ENCODE measurements around the gene TAF1. TPM values are rescaled to one million over a fixed set of nuclear protein-coding genes. Genes with fewer than 3 reads are reported as not detected.

TAF1 gene
- polyA plus RNA-seq, 1 donor (not counting 4 experiments of a cell fraction or from before 2014, with no cell fraction given) = 13.3 TPM

- dilution Hi-C loops (cut with MboI; ENCODE audit: extremely low pct_ligation_motif_present, low sequenced_read_pairs) = no loop called here
These were observed 66.6 kb downstream of the TAF1 start for GRCh38 chrX:71432733-71433132.

DNA sequence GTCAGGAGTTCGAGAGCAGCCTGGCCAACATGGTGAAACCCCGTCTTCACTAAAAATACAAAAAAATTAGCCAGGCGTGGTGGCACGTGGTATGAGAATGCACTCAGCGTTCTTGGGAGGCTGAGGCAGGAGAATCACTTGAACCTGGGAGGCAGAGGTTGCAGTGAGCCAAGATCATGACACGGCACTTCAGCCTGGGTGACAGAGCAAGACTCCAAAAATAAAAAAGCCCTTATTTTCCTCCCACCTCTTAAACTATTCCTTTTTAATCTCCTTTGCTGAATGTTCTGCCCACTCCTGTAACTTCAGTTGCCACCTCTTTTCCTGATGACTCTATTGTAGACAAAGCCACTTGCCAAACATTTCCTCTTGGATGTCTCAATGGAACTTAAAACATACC is 72.6 kb downstream of the TAF1 start:
- FAIRE-seq (no peak), DNase-seq (ENCODE audit: low read depth, low spot score) (no peak)
- no peaks in the 10 kb centered on the region for H3K4me1 ChIP-seq (ENCODE audit: control insufficient read depth, extremely low read depth, insufficient read depth, low read length)
- no peak overlapping the region for H3K4me2 ChIP-seq (ENCODE audit: control insufficient read depth, extremely low read depth, insufficient read depth, low read depth, low read length)
- H3K9me3 ChIP-seq (ENCODE audit: control insufficient read depth, low read depth, low read length) = no peaks in the 10 kb centered on the region
- H2AFZ ChIP-seq (ENCODE audit: control insufficient read depth, low read length) = no peak overlapping the region
- H3K36me3 ChIP-seq (ENCODE audit: control insufficient read depth in 2 of 2, extremely low read depth in 1 of 2, insufficient read depth in 2 of 2, low read length in 2 of 2) = no peaks in the 10 kb centered on the region
- H3K79me2 ChIP-seq (ENCODE audit: control insufficient read depth, insufficient read depth, low read length) = no peaks in the 10 kb centered on the region
- no peaks in the 10 kb centered on the region for H3K9me1 ChIP-seq (ENCODE audit: control insufficient read depth, extremely low read depth, insufficient read depth, low read length)
- TF ChIP-seq, protein P1, sequence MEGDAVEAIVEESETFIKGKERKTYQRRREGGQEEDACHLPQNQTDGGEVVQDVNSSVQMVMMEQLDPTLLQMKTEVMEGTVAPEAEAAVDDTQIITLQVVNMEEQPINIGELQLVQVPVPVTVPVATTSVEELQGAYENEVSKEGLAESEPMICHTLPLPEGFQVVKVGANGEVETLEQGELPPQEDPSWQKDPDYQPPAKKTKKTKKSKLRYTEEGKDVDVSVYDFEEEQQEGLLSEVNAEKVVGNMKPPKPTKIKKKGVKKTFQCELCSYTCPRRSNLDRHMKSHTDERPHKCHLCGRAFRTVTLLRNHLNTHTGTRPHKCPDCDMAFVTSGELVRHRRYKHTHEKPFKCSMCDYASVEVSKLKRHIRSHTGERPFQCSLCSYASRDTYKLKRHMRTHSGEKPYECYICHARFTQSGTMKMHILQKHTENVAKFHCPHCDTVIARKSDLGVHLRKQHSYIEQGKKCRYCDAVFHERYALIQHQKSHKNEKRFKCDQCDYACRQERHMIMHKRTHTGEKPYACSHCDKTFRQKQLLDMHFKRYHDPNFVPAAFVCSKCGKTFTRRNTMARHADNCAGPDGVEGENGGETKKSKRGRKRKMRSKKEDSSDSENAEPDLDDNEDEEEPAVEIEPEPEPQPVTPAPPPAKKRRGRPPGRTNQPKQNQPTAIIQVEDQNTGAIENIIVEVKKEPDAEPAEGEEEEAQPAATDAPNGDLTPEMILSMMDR (optimal IDR thresholded peaks at IDR 0.05 in 1 of 3, IDR thresholded peaks at IDR 0.05 in 1 of 3, conservative IDR thresholded peaks at IDR 0.05 in 1 of 3; ENCODE audit: extremely low read depth in 1 of 3, insufficient read depth in 2 of 3, low read length in 3 of 3) = no peak
- TF ChIP-seq EZH2 (IDR thresholded peaks at IDR 0.05; ENCODE audit: low read length) = no peak
- no peak overlapping the region for H3K9ac ChIP-seq (ENCODE audit: control insufficient read depth, extremely low read depth, insufficient read depth, low read length)
- no peaks in the 10 kb centered on the region for H4K20me1 ChIP-seq (ENCODE audit: control insufficient read depth, extremely low read depth, insufficient read depth, low read length)
- no peaks in the 10 kb centered on the region for H3K27me3 ChIP-seq (ENCODE audit: control insufficient read depth, extremely low read depth, insufficient read depth, low read length)
- dilution Hi-C loops (cut with MboI; ENCODE audit: extremely low pct_ligation_motif_present, low sequenced_read_pairs) = no loop called here
- H3K27ac ChIP-seq (ENCODE audit: control insufficient read depth, insufficient read depth, low read length) = no peak overlapping the region
- no peak overlapping the region for H3K4me3 ChIP-seq (ENCODE audit: control insufficient read depth in 2 of 3, extremely low read depth in 1 of 3, insufficient read depth in 2 of 3, low read depth in 1 of 3, low read length in 3 of 3)

More at GRCh38 chrX:71432733-71433132, 66.6 kb downstream of the TAF1 start:
- Histone ChIP-seq H3K27me3 (ENCODE audit: control insufficient read depth, extremely low read depth, insufficient read depth, low read length) (no peaks in the 10 kb centered on the region), H3K9ac (ENCODE audit: control insufficient read depth, extremely low read depth, insufficient read depth, low read length) (no peak overlapping the region), H4K20me1 (ENCODE audit: control insufficient read depth, extremely low read depth, insufficient read depth, low read length) (no peaks in the 10 kb centered on the region), H3K4me3 (ENCODE audit: control insufficient read depth in 2 of 3, extremely low read depth in 1 of 3, insufficient read depth in 2 of 3, low read depth in 1 of 3, low read length in 3 of 3) (no peak overlapping the region), H2AFZ (ENCODE audit: control insufficient read depth, low read length) (no peak overlapping the region), H3K27ac (ENCODE audit: control insufficient read depth, insufficient read depth, low read length) (no peak overlapping the region), H3K9me1 (ENCODE audit: control insufficient read depth, extremely low read depth, insufficient read depth, low read length) (no peaks in the 10 kb centered on the region), H3K79me2 (ENCODE audit: control insufficient read depth, insufficient read depth, low read length) (no peaks in the 10 kb centered on the region), H3K36me3 (ENCODE audit: control insufficient read depth in 2 of 2, extremely low read depth in 1 of 2, insufficient read depth in 2 of 2, low read length in 2 of 2) (peaks cover 0 to 2% of the 10 kb centered on the region in 2 experiments), H3K4me2 (ENCODE audit: control insufficient read depth, extremely low read depth, insufficient read depth, low read depth, low read length) (no peak overlapping the region), H3K4me1 (ENCODE audit: control insufficient read depth, extremely low read depth, insufficient read depth, low read length) (no peaks in the 10 kb centered on the region), H3K9me3 (ENCODE audit: control insufficient read depth, low read depth, low read length) (no peaks in the 10 kb centered on the region)
- DNase-seq (ENCODE audit: low read depth, low spot score) (no peak), FAIRE-seq (no peak)
- TF ChIP-seq, protein P1 (optimal IDR thresholded peaks at IDR 0.05 in 1 of 3, IDR thresholded peaks at IDR 0.05 in 1 of 3, conservative IDR thresholded peaks at IDR 0.05 in 1 of 3; ENCODE audit: extremely low read depth in 1 of 3, insufficient read depth in 2 of 3, low read length in 3 of 3) = no peak
- TF ChIP-seq EZH2 (IDR thresholded peaks at IDR 0.05; ENCODE audit: low read length) = no peak
